IMR-90 (cell line): ENCODE measurements around the gene ATP6V1A. TPM values are rescaled to one million over a fixed set of nuclear protein-coding genes. Genes with fewer than 3 reads are reported as not detected.

Experiments
- ATAC-seq: fragments of 200-7000 bp; cut with Tn5 transposase; 2 replicates; pipeline ENCODE4 v1.9.1; 2020; ENCODE audit warnings: low read depth, mild to moderate bottlenecking, moderate library complexity
- BruUV-seq: library from RNA; stranded (reverse); fragments of 400-500 nt; replicated peaks from 2 replicates; lab custom pipeline; 2021; lab: Mats Ljungman, UMichigan
- CTCF ChIA-PET: fragments of 300-600 bp; formaldehyde crosslinking; extraction: SDS; loops from one replicate; lab custom pipeline; 2021; ENCODE audit warnings: antibody characterized with exemption; lab: Yijun Ruan, JAX
- POLR2A ChIA-PET: fragments of 300-600 bp; sonication (Branson Sonifier 250); formaldehyde crosslinking; loops from one replicate; lab custom pipeline; 2022; ENCODE audit warnings: antibody characterized with exemption; ENCODE audit not compliant: unreplicated experiment; lab: Charles Lee
- DNase-seq: peaks from one replicate; pipeline ENCODE4 v3.0.0; 2013
- H2AFZ ChIP-seq: replicated peaks from 2 replicates; pipeline ENCODE3; 2013; ENCODE audit warnings: low read length, mild to moderate bottlenecking; ENCODE audit not compliant: poor library complexity
- H2AK5ac ChIP-seq: 2 replicates; pipeline ENCODE4 v1.6.1; 2013; ENCODE audit warnings: low read depth, low read length, inconsistent platforms
- H2AK9ac ChIP-seq: replicated peaks from 2 replicates; pipeline ENCODE3; 2013; ENCODE audit warnings: mild to moderate bottlenecking, low read depth, low read length, moderate library complexity; ENCODE audit not compliant: poor library complexity
- H2BK120ac ChIP-seq: 2 replicates; pipeline ENCODE4 v1.6.1; 2013; ENCODE audit warnings: low read depth, low read length, inconsistent platforms
- H2BK15ac ChIP-seq: 3 replicates; pipeline ENCODE4 v1.6.1; 2013; ENCODE audit warnings: low read depth, low read length, inconsistent platforms
- H2BK20ac ChIP-seq: 2 replicates; pipeline ENCODE4 v1.6.1; 2013; ENCODE audit warnings: low read depth, mild to moderate bottlenecking, inconsistent platforms, low read length, moderate library complexity
- H2BK5ac ChIP-seq: 2 replicates; pipeline ENCODE4 v1.6.1; 2013; ENCODE audit warnings: mild to moderate bottlenecking, low read depth, low read length, inconsistent platforms; ENCODE audit not compliant: poor library complexity, severe bottlenecking
- H3K14ac ChIP-seq: replicated peaks from 2 replicates; pipeline ENCODE4 v1.6.1; 2013; ENCODE audit warnings: low read depth, low read length, inconsistent platforms
- H3K18ac ChIP-seq: 2 replicates; pipeline ENCODE4 v1.6.1; 2013; ENCODE audit warnings: low read depth, low read length, control low read depth
- H3K23ac ChIP-seq: 2 replicates; pipeline ENCODE4 v1.6.1; 2013; ENCODE audit warnings: low read depth, low read length, inconsistent platforms
- H3K27ac ChIP-seq: 2 replicates; pipeline ENCODE4 v1.5.1; 2013; ENCODE audit warnings: mild to moderate bottlenecking, control low read depth, low read length; ENCODE audit not compliant: insufficient read depth
- H3K27me3 ChIP-seq: 2 replicates; pipeline ENCODE4 v1.6.1; 2013; ENCODE audit warnings: low read length; ENCODE audit not compliant: control insufficient read depth, insufficient read depth
- H3K36me3 ChIP-seq: 2 replicates; pipeline ENCODE4 v1.6.1; 2013; ENCODE audit warnings: low read length, mixed read lengths; ENCODE audit not compliant: control insufficient read depth, insufficient read depth
- H3K4ac ChIP-seq: 2 replicates; pipeline ENCODE4 v1.6.1; 2013; ENCODE audit warnings: low read depth, low read length, inconsistent platforms
- H3K4me1 ChIP-seq: 2 replicates; pipeline ENCODE4 v1.6.1; 2013; ENCODE audit warnings: low read length, mixed read lengths; ENCODE audit not compliant: control insufficient read depth, insufficient read depth
- H3K4me2 ChIP-seq: 2 replicates; pipeline ENCODE4 v1.6.1; 2013; ENCODE audit warnings: low read depth, mild to moderate bottlenecking, control low read depth, low read length, moderate library complexity
- H3K4me3 ChIP-seq: 2 replicates; pipeline ENCODE4 v1.5.1; 2013; ENCODE audit warnings: low read depth, mild to moderate bottlenecking, control low read depth, low read length, moderate library complexity; ENCODE audit not compliant: insufficient read depth
- H3K56ac ChIP-seq: 2 replicates; pipeline ENCODE4 v1.6.1; 2013; ENCODE audit warnings: low read length, inconsistent platforms; ENCODE audit not compliant: insufficient read depth; ENCODE audit errors: extremely low read depth
- H3K79me1 ChIP-seq, 2 experiments: 2 replicates each; pipeline ENCODE4 v1.6.1; 2013; ENCODE audit warnings: low read length in 2 of 2, inconsistent platforms in 1 of 2, low read depth in 1 of 2
- H3K9ac ChIP-seq: 2 replicates; pipeline ENCODE4 v1.6.1; 2013; ENCODE audit warnings: low read depth, low read length, control low read depth
- H3K9me1 ChIP-seq: 2 replicates; pipeline ENCODE4 v1.6.1; 2013; ENCODE audit warnings: low read length, inconsistent platforms; ENCODE audit not compliant: insufficient read depth
- H3K9me3 ChIP-seq: 2 replicates; pipeline ENCODE4 v1.6.1; 2013; ENCODE audit warnings: low read length; ENCODE audit not compliant: control insufficient read depth, insufficient read depth
- H4K20me1 ChIP-seq: 2 replicates; pipeline ENCODE4 v1.6.1; 2013; ENCODE audit warnings: low read length, inconsistent platforms; ENCODE audit not compliant: insufficient read depth
- H4K5ac ChIP-seq: 2 replicates; pipeline ENCODE4 v1.6.1; 2013; ENCODE audit warnings: mild to moderate bottlenecking, low read depth, low read length, control low read depth
- H4K8ac ChIP-seq, 2 experiments: 2 replicates each; pipeline ENCODE4 v1.6.1; 2013; ENCODE audit warnings: low read depth in 2 of 2, low read length in 2 of 2, control low read depth in 1 of 2, inconsistent platforms in 1 of 2
- H4K91ac ChIP-seq: 2 replicates; pipeline ENCODE4 v1.6.1; 2013; ENCODE audit warnings: low read depth, low read length, inconsistent platforms; ENCODE audit not compliant: insufficient read depth
- FOS ChIP-seq: fragments of 150-350 bp; IDR thresholded peaks from 2 replicates; pipeline ENCODE4 v1.6.1; 2016; ENCODE audit warnings: low read depth, low read length
- MAFK ChIP-seq: IDR thresholded peaks from 2 replicates; pipeline ENCODE4 v1.6.1; 2012; ENCODE audit warnings: low read depth, low read length, improper control_type of control experiment
- NFE2L2 ChIP-seq: fragments of 150-350 bp; IDR thresholded peaks from 2 replicates; pipeline ENCODE4 v1.6.1; 2016; ENCODE audit warnings: low read depth, mild to moderate bottlenecking, low read length
- RCOR1 ChIP-seq: IDR thresholded peaks from 2 replicates; pipeline ENCODE4 v1.6.1; 2012; ENCODE audit warnings: mild to moderate bottlenecking, low read length, improper control_type of control experiment; ENCODE audit not compliant: insufficient replicate concordance
- SMC3 ChIP-seq: fragments of 150-350 bp; IDR thresholded peaks from 2 replicates; pipeline ENCODE4 v1.6.1; 2016; ENCODE audit warnings: low read depth, mild to moderate bottlenecking, antibody characterized with exemption, low read length, moderate library complexity
- WGBS, 2 experiments: methylation state at CpG; one replicate each; pipeline versions ENCODE4 v1.1.5 to v1.1.7; 2013; ENCODE audit warnings: missing lambda C conversion rate in 2 of 2; ENCODE audit not compliant: insufficient read length in 1 of 2; ENCODE audit errors: extremely low coverage in 2 of 2; 5-methylcytosine and 5-hydroxymethylcytosine counted together
- dilution Hi-C: fragments of 300-500 bp; cut with HindIII; formaldehyde crosslinking; loops from one replicate; pipeline ENCODE4 v1.14.3; 2018; ENCODE audit warnings: low sequenced_read_pairs; ENCODE audit not compliant: unreplicated experiment
- in situ Hi-C: fragments of 300-500 bp; cut with MboI; formaldehyde crosslinking; loops from 3 replicates; pipeline ENCODE4 v1.14.3; 2019; ENCODE audit warnings: low sequenced_read_pairs, inconsistent platforms, mixed read lengths
- intact Hi-C: fragments of 100-400 bp; cut with micrococcal nuclease; formaldehyde crosslinking; loops from 2 replicates; pipeline ENCODE4 v1.10.0; 2022
- polyA plus RNA-seq, 3 experiments: library from polyadenylated mRNA; depleted of rRNA; stranded (reverse); fragments of >200 nt; gene quantifications; 2 replicates each; pipeline ENCODE4 v1.2.3, GENCODE V29; 2012; ENCODE audit warnings: low replicate concordance in 1 of 3
- total RNA-seq: library from RNA; depleted of rRNA; stranded (reverse); fragments of >200 nt; gene quantifications from 2 replicates; pipeline ENCODE4 v1.2.3, GENCODE V29; 2012
- TF ChIP-seq, protein P1 (sequence below): conservative IDR thresholded peaks from 2 replicates; pipeline ENCODE4 v1.5.1; 2012; ENCODE audit warnings: mild to moderate bottlenecking, low read depth, low read length, improper control_type of control experiment
- TF ChIP-seq, protein P2 (sequence below): fragments of 150-350 bp; IDR thresholded peaks from 2 replicates; pipeline ENCODE4 v1.6.1; 2016; ENCODE audit warnings: low read depth, mild to moderate bottlenecking, low read length, moderate library complexity, borderline replicate concordance
- TF ChIP-seq, protein P3 (sequence below): fragments of 150-350 bp; IDR thresholded peaks from 2 replicates; pipeline ENCODE4 v1.6.1; 2017; ENCODE audit warnings: mild to moderate bottlenecking, antibody characterized with exemption, low read length, low read depth

ATP6V1A gene
- total and polyA plus RNA-seq, 2 of the 4 experiments (the other 2 are of a cell fraction): 15.1 to 98.0 TPM

DNA sequence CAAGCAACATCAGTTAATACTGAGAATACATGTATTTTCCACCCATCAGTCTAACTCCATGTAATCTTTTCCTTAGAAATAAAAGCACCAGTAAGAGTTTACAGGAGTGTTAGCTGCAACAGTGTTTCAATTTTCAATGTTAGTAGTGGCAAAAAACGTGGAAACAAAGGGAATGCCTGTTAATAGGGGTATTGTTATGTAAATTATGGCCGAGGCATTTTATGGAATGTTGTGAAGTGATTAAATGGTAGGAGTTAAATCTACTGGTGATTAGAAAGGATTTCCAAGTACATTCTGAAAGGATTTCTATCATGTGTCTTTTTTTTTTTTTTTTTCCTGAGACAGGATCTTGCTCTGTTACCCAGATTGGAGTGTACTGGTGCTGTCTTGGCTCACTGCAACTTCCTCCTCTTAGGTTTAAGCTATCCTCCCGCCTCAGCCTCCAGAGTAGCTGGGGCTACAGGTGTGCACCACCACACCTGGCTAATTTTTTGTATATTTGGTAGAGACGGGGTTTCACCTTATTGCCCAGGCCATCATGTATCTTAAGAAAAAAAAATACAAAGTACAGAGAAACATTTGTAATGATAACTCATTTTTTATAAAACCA, 6.6 kb downstream of the ATP6V1A start:
- H3K9me1 ChIP-seq: no peaks in the 10 kb centered on the region
- ATAC-seq: no peak
- H3K4me1 ChIP-seq: no peaks in the 10 kb centered on the region; the same call in 1 of the 2 replicates
- no peak overlapping the region for H2AK5ac ChIP-seq
- dilution Hi-C loops (no loop called here), intact Hi-C loops (no loop called here), in situ Hi-C loops (no loop called here)
- 100% methylated on average over 1 of the region's 4 CpGs; no CpG with 5 or more reads in 1 of the 2 experiments for WGBS, 2 experiments
- H3K27ac ChIP-seq: no peak overlapping the region
- TF ChIP-seq MAFK (no peak), FOS (no peak), RCOR1 (no peak), NFE2L2 (no peak), SMC3 (no peak)
- TF ChIP-seq, protein P1, sequence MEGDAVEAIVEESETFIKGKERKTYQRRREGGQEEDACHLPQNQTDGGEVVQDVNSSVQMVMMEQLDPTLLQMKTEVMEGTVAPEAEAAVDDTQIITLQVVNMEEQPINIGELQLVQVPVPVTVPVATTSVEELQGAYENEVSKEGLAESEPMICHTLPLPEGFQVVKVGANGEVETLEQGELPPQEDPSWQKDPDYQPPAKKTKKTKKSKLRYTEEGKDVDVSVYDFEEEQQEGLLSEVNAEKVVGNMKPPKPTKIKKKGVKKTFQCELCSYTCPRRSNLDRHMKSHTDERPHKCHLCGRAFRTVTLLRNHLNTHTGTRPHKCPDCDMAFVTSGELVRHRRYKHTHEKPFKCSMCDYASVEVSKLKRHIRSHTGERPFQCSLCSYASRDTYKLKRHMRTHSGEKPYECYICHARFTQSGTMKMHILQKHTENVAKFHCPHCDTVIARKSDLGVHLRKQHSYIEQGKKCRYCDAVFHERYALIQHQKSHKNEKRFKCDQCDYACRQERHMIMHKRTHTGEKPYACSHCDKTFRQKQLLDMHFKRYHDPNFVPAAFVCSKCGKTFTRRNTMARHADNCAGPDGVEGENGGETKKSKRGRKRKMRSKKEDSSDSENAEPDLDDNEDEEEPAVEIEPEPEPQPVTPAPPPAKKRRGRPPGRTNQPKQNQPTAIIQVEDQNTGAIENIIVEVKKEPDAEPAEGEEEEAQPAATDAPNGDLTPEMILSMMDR: no peak
- TF ChIP-seq, protein P2, sequence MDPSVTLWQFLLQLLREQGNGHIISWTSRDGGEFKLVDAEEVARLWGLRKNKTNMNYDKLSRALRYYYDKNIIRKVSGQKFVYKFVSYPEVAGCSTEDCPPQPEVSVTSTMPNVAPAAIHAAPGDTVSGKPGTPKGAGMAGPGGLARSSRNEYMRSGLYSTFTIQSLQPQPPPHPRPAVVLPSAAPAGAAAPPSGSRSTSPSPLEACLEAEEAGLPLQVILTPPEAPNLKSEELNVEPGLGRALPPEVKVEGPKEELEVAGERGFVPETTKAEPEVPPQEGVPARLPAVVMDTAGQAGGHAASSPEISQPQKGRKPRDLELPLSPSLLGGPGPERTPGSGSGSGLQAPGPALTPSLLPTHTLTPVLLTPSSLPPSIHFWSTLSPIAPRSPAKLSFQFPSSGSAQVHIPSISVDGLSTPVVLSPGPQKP: no peak
- TF ChIP-seq, protein P3, sequence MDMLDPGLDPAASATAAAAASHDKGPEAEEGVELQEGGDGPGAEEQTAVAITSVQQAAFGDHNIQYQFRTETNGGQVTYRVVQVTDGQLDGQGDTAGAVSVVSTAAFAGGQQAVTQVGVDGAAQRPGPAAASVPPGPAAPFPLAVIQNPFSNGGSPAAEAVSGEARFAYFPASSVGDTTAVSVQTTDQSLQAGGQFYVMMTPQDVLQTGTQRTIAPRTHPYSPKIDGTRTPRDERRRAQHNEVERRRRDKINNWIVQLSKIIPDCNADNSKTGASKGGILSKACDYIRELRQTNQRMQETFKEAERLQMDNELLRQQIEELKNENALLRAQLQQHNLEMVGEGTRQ: no peak
- no peaks in the 10 kb centered on the region; the same call in 1 of the 2 replicates for H3K9me3 ChIP-seq
- H4K91ac ChIP-seq: no peak overlapping the region
- no peak overlapping the region for H3K56ac ChIP-seq
- H2BK15ac ChIP-seq: no peak overlapping the region
- H3K27me3 ChIP-seq: no peaks in the 10 kb centered on the region
- H3K9ac ChIP-seq: no peak overlapping the region
- no peak overlapping the region for H3K18ac ChIP-seq
- H4K20me1 ChIP-seq: peaks cover 3% of the 10 kb centered on the region; the same call in 1 of the 2 replicates
- no peak overlapping the region for H3K4ac ChIP-seq
- H3K36me3 ChIP-seq: no peaks in the 10 kb centered on the region
- no peak overlapping the region for H3K4me2 ChIP-seq
- POLR2A ChIA-PET: no interaction called here
- no peak overlapping the region for H3K23ac ChIP-seq
- no peak overlapping the region for H2AFZ ChIP-seq
- H4K5ac ChIP-seq: no peak overlapping the region
- H3K79me1 ChIP-seq: peaks cover 15 to 45% of the 10 kb centered on the region in 2 experiments
- H2AK9ac ChIP-seq: no peak overlapping the region
- H3K14ac ChIP-seq: no peak overlapping the region
- no peak for DNase-seq
- H2BK120ac ChIP-seq: no peak overlapping the region
- no TSS peak for BruUV-seq
- H2BK20ac ChIP-seq: no peak overlapping the region
- H4K8ac ChIP-seq: no peak overlapping the region
- H2BK5ac ChIP-seq: no peak overlapping the region
- no peak overlapping the region for H3K4me3 ChIP-seq
- CTCF ChIA-PET: no interaction called here
